Left lobe of liver (tissue), 2 donors: ENCODE data around the gene DENND1A. TPM values are rescaled to one million over a fixed set of nuclear protein-coding genes. Genes with fewer than 3 reads are reported as not detected.
"Not testable (repeated sequence)": the region's sequence is repeated elsewhere in the genome, so short reads cannot be mapped to it uniquely, and the experiment has no call there.

Source experiments
- ATAC-seq: fragments of 200-7000 bp; cut with Tn5 transposase; one replicate; pipeline ENCODE4 v1.9.1; 2020; ENCODE audit warnings: mild to moderate bottlenecking, moderate library complexity
- DNase-seq: peaks from one replicate; pipeline ENCODE4 v3.0.0-alpha.2; 2020; ENCODE audit warnings: low spot score
- total RNA-seq: library from RNA; stranded (reverse); gene quantifications from one replicate; pipeline ENCODE4 v1.2.1, GENCODE V29; 2021
- donor health status: DM: no; HTN: no; CAD: no; lungs with moderate emphysema.
- donor health status: DM: no; HTN: yes; CAD: no.

Gene DENND1A
- total RNA-seq, 1 donor from 2014 or later, result 15.5 TPM

DNA sequence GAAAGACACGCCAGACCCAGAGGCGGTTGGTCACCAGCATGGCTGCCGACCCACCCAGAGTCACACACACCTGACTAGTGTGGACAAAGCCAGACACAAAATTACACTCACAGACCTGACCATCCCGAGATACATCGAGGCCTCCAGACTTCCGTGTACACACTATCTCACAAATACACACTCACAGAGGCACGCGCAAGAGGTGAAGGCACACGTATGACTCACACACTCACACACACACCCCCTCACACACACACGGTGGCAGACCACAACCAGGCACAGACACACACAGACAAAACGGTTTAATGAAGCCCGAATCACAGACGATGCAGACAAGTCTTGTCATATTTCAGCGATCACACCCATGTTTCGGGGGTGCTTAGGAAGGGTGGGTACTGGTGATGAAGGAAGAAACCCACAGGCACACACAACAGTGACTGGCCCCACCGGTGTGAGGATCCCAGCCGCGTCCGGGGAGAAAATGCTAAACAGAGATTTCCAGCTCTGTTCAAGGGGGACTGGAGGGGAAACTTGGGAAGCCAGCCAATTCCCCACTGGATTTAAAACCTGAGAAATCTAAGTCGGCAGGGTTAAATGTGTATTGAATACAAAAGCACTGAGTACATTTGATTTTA is 522.6 kb downstream of the DENND1A start:
- ATAC-seq, result no peak

DNA sequence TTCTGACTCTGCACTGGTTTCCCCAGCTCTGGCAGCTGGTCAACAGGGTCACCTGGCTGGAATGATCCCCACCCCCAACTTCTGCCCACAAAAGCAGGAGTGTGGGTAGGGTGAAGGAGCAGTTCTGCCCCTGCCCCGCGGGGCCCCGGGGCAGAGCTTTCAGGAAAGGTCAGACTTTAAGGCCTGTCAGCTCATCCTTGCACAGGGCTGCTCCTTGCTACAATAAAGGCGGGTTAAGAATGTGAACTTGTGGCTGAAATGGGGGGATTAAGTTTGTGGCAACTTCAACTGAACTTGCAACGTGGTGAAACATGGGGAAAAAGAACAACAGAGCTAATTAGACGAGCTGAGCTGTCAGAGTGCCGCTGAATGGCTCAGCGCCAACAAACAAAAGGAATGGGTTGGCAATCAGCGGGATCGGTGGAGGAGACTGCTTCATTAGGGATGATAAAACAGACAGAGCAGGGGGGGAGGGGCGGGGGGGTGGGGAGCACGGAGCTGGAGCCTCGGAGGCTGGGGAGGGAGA is 523.2 kb downstream of the DENND1A start:
- no peak for ATAC-seq
- no peak for DNase-seq

More for the DNA sequence above, 522.6 kb downstream of the DENND1A start:
- no peak for DNase-seq

DNA sequence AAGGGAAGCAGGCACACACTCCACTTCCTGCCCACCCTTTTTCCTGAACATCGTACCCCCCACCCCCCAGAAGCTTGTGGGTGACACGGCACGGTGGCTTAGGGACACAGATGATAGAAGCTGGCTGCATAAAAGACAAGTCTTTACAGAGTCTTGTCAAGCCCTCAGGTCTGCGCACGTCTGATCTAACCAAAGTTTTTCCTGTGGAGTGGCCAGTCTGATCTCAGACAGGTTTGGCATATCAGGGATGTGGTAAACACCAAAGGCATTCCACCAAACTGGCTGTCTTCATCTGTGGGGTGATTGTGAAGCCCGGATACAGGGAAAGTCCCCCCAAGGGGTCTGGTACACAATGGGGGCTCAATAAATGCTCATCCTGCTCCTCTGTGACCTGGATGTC is 523.9 kb downstream of the DENND1A start:
- no peak for ATAC-seq
- DNase-seq, result no peak

DNA sequence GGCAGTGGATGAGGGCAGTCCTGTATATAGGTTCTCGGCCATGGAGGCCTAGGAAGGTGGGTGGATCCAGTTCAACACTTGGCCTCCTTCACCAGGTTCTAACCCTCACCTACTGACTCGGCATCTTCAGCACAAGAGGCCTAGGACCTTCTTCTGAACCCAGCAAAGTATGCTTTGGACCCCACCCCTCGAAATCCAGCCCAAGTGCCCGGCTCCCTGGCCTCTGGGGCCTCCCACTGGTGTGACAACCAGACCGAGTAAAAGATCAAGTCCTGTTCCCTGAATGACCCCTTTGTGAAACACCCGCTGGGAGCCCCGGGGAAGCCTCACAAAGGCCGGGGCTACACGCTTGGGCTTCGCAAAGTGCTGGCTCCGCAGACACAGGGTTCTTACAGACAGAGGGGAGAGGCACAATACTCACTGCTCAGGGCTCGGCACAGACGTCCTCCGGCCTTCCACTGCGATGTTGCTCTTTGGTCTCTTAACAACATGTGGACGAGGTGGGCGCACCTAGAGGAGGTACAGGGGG is 526.9 kb downstream of the DENND1A start:
- ATAC-seq (no peak), DNase-seq (no peak)

DNA sequence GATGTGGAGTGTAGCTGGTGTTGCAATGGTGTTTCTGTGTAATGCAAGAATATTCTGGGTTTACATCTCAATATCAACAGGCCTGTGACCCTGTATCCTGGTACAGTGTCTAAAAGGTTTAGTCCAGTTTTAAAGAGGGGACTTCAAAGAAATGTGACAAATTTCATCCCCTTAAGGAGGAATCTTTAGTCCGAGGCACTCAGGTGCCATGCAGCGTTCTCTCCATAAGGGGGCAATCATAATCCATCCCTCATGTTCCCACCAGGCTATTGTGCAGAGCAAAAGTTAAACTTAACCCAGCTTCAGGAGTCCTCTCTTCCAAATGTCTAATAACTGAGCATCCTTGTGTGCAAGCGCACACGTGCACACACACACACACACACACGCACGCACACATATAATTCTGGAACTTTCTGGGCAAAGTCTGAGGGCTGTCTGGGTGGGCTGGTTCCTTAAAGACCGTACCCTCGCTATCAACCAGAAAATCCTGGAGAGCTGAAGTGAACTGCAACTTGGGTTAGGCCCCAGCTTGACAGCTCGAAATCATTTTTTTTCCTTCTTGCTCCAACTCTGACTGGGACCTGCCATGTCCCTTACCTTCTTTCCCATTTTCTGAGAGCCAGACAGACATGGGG is 527.9 kb downstream of the DENND1A start:
- ATAC-seq (peak; percentile 91), DNase-seq (no peak)

DNA sequence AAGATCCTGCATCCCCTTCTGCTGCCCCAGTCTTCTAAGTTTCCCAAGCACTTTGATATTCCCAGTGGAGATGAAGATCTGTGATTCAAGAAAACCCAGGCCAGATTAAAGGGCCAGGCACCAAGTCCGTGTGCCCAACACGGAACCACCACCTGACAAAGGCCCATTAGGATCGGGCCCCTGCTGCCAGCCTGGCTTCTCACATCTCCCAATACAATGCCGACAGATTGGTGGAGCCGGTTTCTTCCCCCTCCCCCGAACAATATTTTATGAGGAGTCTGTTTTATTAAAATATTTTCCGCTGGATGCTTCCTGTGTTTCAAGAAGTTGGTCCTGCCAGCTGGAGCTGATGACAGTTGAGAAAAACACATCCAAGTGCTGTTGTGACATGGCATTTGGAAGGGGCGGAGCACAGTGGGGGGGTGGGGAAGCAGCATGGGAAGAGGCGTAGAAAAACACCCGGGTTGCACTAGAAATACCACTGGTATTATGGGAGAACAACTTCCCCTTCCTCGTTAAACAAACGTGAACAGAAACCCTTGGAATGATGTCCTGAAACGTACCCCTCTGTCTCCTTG is 528.9 kb downstream of the DENND1A start:
- ATAC-seq, result no peak

DNA sequence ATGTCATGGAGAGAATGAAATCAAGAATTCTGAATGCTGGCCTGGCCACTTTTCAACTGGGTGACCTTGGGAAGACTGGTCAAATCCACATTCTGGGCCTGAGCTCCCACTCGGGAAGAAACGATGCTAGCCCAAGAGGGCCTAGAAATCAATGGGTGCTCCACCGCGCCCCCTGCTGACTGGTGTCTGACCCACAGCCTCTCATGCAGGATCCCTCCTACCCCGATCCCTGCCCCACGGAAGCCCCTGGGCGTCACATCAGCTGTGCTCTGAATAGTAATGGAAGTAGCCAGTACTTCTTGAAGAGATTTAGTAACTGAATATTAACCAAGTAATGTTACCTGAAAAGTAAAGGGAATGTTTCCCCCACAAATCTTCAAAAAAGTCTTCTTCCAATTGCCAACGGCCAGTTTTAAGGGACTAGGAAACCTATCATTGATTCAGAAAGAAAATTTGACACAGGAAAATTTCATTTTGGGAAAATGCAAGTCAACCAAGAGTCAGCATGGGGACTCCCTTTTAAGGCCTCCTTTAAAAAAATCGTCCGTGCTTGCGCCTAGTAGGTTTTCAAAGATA is 530.0 kb downstream of the DENND1A start:
- no peak for ATAC-seq
- DNase-seq, result no peak

More for the DNA sequence above, 528.9 kb downstream of the DENND1A start:
- no peak for DNase-seq

DNA sequence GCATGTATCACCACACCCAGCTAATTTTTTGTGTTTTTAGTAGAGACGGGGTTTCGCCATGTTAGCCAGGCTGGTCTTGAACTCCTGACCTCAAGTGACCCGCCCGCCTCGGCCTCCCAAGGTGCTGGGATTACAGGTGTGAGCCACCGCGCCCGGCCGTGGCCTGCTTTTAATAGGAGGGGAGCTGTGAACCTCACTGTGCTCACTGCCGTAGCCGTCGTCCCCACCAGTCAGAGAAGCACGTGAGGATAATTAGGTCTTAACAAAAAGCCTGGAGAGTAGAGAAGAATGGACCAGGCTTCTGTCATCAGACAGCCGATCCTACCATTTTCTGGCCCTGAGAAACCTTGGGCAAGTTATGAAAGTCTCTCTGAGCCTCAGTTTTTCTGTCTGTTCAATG is 531.0 kb downstream of the DENND1A start:
- DNase-seq, ATAC-seq: not testable (repeated sequence)

DNA sequence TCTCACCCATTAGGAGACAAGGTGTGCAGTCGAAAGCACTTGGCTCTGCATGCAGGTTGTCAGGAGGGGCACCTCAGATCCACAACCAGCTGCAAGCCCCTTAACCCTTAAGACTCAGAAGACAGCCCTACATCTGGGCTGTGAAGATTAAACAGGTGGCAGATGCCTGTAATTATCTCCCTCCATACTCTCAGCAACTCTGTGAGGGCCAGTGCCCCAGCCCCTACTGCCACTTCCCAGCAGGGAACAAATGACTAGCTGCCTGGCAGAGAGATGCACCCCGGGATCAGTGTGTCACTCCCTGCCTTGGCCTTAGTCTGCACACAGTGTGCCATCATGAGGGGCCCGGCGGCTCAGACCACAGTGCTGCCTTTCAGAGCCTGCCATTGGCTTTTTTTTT is 532.0 kb downstream of the DENND1A start:
- ATAC-seq (no peak), DNase-seq (no peak)

DNA sequence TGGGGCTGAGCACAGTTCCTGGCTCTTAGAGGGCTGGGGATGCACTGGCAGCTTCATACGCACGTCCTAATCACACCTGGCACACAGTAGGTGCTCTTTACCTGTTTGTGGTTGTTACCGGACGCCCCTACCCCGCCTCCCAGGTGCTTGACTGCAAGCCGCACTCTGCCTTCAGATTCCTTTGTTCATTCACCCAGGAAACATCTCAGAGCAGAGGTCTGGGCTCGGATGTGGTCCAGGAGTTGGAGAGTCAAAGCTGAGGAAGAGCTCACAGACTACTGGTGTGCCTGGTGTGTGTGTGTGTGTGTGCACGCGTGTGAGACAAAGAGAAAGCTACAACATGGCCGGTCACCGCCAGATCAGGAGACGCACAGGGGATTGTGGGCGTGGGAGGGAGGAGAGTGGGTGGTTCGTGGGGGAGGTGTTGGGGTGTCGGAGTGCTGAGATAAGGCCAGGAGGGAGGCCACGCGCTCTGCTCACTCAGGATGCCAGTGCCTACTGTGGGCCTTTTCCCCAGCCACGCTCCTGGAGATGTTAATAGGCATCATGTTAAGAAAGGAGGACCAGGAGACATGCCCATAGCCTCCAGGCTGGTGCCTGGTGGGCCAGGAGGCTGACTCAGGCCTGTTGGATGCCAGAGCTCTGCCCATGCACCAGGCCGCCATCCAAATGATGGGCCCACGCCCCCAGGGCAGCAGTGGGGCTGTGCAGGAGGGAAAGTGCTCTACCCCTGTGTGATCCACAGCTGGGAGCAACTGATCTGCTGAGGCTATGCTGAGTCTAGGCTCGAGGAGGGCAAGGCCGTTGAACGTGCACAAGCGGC is 534.0 kb downstream of the DENND1A start:
- DNase-seq, result no peak
- ATAC-seq, result peak; percentile 9

DNA sequence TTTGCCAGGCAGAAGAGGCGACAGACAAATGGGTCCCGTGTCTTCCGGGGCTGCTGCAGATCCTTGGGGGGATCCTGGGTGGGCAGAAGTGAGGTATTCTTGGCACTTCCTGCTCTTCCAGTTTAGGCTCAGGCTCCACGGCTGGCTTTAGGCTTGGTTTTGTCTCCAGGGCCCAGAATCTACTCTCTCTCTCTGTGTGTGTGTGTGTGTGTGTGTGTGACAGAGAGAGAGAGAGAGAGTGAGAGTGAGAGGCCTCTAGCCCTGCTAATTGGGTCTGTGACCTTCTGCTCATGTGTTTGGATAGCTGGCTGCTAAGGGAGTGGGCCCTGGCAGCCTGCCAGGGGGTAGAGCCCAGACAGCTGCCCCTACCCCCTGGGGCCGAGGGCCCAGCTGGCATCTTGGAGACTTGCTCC is 534.6 kb downstream of the DENND1A start:
- DNase-seq, result no peak
- ATAC-seq, result no peak

DNA sequence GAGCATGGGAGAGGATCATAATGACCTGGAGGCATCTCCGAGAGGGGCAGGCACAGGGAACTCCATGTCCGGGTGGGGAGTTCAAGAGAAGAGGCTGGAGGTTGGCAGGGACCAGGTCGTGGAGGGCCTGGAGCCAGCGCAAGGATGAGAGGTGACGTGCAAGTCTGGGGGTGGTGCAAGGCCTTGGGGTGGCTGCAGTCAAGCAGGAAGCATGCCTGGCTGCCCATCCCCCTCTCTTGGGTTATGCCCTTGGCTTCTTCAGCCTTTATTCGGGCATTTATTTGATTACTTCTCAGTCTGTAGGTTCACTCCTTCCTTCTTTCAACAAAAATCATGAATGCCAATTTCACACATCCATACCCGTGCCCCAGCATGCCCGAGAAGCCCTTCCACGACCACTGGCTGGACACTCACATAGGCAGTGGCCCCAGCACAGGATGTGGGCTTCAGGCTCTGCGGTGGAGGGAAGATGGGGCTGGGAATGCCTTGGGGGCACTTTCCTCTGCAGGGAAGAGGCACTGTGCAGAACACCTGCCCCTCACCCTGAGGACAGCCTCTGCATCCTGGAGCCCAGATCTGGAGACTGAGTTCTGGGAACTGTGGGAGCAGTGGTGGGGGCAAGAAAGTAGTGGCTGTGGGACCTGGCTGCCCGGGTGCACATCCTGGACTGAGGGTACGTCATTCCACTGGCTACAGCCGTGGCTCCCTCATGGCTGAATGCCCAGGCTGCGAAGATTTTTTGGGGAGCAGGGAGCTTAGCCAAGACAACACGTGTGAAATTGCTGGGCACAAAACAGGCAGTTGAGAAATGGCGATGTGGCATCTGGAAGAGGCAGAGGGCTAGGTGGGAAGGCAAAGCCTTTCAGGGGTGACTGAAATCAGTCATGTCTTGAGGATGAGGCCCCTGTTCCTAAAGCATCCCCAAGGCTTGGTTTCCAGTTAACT is 535.4 kb downstream of the DENND1A start:
- DNase-seq (no peak), ATAC-seq (no peak)

DNA sequence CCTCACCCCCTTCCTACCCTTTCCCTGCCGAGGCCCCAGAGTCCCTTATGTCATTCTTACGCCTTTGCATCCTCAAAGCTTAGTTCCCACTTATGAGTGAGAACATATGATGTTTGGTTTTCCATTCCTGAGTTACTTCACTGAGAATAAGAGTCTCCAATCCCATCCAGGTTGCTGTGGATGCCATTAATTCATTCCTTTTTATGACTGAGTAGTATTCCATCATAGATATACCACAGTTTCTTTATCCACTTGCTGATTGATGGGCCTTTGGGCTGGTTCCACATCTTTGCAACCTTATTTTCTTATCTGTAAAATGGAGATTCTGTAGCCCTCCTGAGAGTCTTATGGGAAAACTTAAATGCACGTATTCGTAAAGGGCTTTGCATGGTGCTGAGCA is 537.1 kb downstream of the DENND1A start:
- no peak for DNase-seq
- ATAC-seq, result no peak

DNA sequence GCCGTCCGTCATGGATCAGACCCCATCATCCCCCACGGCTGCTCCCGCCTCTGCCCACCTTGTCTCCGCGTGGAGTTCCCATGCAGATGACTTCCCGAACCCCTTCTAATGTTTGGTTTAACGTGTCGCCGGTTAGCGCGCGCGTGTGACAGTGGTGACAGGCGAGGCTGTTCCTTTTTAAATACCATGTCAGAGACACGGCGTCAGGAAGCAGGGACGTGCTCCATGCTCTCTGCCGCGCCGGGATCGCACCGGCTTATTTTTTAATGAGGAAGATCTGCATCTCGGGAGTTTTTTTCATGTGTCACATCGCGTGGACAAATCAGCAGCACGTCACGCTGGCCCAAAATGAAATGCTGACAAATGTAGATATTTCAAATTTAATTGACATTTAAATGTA is 538.0 kb downstream of the DENND1A start:
- no peak for ATAC-seq
- no peak for DNase-seq

DNA sequence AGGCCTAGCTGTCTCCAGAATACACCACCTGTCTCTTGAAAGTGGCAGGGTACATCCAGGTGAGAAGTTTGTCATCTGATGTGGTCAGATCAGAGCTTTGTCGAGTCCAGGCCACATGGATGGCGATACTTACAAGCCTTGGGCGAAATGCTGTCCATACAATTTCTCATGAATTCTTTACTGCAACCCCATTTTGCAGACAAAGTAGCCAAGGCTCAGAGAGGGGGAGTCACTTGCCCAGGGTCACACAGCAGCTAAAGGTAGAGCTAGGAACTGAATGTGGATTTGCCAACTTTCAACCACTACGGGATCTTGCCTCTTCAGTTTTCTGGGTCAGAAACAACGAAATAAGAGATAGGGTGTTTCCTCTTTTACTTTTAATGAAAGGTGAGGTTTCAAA is 538.7 kb downstream of the DENND1A start:
- ATAC-seq (no peak), DNase-seq (no peak)

DNA sequence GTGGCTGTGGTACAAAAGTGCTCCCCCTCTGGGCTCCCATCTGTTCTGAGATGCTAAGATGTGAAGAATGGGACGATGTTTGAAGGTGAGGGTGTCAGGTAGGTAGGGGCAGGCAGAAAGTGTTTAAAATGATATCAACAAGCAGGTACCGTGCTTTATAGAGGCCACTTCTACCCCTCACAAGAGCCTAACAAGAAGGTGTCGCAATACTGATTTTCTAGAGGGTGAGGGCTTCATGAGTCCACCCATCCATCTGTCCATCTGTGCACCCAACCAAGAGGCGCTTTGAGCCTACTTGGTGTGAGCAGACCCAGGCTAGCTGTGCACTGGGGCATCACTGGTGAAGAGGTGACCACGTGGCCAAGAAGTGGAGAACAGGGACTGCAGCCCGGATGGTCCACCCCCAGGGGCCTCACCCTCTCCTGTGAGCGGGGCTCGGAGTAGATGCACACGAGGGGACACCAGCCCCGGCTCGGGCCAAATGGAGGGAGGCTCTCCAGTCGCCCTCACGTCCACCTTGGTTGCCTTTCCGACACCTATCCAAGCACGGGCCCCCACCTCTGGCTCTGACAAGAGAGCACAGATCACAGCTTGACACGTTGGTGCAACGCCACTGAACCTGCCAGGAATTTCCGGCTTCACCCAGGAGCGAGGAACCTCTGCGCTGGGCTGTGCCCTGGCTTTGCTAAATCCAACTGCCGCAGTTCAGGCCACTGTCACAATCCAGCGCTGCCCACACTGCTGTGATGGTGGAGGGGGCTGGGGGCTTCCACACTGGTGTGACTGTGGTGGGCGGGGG is 539.4 kb downstream of the DENND1A start:
- ATAC-seq (no peak), DNase-seq (no peak)

DNA sequence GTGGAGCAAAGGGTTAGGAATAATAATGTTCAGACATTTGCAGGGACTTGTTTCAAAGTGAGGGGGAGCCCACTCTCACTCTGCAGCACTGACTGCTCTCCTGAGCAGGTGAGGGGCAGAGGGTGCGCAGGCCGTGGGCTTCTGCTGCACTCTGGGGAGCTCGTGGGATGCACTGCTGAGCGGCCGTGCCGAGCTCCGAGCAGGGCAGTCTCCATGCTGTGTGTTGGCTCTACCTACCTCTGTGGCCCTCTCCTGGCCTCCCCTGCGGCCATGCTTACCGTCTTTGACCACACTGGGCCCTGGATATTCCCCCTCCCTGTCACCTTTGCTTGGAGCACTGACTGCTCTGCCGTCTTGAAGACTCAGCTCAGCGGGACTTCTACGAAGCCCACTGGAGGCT is 540.2 kb downstream of the DENND1A start:
- DNase-seq, result no peak
- no peak for ATAC-seq

DNA sequence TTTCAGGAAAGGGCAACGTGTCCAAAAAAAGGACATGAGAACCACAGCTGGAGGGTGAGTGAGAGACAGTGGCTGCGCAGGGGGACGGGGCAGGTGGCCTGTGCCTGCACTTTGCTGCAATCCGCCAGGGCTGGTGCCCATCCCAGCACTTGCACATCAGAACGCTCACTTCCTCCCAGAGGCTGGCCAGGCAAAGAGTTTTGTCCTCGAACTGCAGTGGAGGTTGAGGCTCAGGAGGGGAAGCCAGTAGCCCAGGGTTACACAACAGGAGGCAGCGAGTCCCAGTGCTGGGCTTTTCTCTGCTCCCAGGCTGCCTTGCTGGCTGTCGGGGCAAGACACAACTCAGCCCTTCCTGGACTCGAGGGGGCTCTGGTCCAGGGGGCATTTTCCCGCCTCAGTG is 540.9 kb downstream of the DENND1A start:
- ATAC-seq (no peak), DNase-seq (no peak)

DNA sequence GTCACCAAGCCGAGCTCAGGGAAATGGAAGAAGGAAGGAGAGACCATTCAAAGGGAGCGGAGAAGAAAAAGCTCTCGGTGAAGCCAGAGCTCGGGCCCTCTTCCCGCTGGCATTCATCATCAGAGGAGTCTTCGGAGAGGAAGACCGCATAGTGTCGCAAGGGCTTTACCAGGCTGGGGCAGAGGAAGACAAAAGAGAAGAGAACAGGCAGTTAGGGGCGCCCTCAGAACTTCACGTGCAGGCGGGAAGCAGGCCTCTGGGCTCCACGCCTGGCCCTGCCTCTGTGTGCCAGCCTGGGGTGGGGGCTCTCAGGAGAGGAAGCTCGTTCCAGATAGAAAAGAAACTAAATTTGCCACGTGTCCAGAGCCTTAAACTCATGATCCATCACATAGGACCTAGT is 542.2 kb downstream of the DENND1A start:
- ATAC-seq (no peak), DNase-seq (no peak)
